GM19372 (cell line): ENCODE data around the gene RBBP4.
"Not testable (repeated sequence)": the region's sequence is repeated elsewhere in the genome, so short reads cannot be mapped to it uniquely, and the experiment has no call there.

ENCODE experiments used
- ATAC-seq: cut with Tn5 transposase; IDR thresholded peaks from one replicate; pipeline ENCODE4 v1.9.1; 2021; ENCODE audit warnings: mild to moderate bottlenecking, low read depth, moderate library complexity; ENCODE audit not compliant: unreplicated experiment

The RBBP4 gene

DNA sequence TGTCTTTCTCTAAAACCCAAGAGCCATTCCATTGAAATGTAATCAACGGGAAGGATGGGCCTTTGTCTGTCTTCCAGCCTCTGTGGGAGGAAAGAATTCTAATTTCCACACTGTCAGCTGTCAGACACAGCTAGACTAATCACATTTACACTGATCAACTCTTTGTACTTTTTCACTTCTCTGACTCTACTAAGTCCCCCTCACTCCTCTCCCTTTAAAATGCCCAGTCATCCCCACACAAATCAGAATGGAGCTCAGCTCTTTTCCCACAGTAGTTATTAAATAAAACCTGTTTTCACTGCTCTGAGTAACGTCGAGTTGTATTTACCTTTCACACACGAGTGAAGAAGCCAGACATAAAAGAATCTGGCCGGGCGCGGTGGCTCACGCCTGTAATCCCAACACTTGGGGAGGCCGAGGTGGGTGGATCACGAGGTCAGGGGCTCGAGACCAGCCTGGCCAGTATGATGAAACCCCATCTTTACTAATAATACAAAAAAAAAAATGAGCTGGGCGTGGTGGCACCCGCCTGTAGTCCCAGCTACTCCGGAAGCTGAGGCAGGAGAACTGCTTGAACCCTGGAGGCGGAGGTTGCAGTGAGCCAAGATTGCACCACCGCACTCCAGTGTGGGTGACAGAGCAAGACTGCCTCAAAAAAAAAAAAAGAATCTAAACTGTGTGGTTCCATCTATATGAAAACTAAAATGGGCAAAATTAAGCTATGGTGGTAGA, 13.9 kb upstream of the RBBP4 start:
- no peak for ATAC-seq

DNA sequence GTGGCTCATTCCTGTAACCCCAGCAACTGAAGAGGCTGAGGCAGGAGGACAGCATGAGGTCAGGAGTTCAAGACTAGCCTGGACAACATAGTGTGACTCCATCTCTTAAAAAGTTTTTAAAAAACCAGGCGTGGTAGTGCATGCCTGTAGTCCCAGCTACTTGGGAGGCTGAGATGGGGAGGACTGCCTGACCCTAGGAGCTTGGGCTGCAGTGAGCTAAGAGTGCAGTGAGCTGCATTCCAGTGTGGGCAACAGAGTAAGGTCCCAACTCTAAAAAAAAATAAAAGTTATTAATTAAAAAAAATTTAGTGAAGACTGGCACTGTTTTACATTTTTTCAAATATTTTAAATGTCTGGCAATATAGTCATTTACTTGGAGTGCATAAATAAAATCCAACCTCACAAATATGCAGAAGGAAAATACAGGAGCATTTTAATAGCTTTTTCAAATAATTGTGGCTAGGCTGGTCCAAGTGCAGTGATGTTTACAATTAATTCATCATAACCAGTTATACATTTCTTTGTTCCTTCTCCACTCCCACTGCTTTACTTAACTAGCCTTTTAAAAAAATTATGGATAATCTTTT, 11.4 kb upstream of the RBBP4 start:
- ATAC-seq, result no peak

DNA sequence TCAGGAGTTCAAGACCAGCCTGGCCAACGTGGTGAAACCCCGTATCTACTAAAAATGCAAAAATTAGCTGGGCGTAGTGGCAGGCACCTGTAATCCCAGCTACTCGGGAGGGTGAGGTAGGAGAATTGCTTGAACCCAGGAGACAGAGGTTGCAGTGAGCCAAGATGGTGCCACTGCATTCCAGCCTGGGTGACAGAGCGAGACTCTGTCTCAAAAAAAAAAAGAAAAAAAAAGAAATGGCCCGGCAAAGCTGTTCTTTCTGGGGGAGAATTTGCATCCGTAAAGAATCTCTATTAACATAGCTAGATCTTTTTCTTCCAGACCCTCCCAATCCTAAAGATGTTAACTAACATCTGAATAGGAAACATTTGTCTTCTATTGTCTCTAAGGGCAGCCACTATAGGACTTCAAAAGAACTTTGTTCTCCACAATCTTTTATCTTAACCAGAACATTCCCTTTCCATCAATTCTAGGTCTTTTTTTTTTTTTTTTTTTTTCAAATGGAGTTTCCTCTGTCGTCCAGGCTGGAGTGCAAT, 8.6 kb upstream of the RBBP4 start:
- ATAC-seq, result not testable (repeated sequence)

DNA sequence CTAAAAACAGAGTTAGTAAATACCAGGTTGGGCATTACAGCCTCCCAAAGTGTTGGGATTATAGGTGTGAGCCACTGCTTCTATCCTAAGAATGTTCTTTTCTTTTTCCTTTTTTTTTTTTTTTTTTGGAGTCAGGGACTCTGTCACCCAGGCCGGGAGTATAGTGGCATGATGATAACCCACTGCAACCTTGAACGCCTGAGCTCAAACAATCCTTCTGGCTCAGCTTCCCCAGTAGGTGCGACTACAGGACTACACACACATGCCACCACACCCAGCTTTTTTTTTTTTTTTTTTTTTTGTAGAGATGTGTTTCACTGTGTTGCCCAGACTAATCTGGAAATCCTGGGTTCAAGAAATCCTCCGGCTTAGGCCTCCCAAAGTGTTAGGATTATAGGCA, 6.6 kb upstream of the RBBP4 start:
- no peak for ATAC-seq

DNA sequence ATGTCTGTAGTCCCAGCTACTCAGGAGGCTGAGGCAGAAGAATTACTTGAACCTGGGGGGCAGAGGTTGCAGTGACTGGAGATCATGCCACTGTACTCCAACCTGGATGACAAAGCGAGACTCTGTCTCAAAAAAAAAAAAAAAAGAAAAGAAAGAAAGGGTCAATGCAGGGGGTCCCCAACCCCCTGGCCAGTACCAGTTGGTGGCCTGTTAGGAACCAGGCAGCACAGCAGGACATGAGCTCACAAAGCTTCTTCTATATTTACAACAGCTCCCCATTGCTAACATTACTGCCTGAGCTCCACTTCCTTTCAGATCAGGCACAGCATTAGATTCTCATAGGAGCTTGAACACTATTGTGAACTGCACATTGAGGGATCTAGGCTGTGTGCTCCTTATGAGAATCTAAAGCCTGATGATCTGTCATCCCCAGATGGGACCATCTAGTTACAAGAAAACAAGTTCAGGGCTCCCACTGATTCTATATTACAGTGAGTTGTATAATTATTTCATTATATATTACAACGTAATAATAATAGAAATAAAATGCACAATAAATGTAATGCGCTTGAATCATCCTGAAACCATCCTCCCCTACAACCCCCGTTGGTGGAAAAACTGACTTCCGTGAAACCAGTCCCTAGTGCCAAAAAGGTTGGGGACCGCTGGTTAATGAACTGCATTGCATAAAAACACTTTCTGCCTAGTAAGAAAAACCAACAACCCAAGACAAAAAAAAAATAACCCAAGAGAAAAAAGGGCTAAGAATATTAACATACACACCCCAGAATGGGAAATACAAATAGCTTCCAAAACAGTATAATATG, 3.5 kb upstream of the RBBP4 start:
- ATAC-seq, result no peak

DNA sequence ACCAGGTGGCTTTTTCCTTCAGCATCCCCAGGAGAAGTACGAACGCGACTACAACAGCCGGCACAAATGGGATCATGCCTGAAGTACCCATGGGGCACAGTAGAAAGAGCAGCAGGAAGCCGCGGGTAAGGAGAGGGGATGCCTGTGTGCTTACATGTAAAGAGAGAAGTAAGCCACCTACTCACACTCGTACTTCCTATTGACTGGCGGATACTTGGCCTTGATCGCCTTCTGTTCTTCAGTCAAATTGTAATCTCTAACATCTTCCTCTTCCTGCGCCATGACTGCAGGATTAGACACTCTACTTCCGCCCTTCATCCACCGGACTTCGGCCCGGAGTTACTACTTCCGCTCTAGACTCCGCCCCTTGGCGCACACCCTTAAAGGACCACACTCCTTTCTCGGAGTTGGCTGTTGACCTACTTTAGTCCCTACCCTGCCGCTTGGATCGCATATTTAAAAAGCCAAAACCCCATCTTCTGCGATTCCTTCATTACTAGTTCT, 708 bp upstream of the RBBP4 start, which contains the start of gene ZBTB8OS:
Gene ZBTB8OS (minus strand): TSS at position 303 of the 504 bp plus-strand sequence. CDS start 21 bp downstream, at position 282.
- ATAC-seq, result peak; percentile 55

DNA sequence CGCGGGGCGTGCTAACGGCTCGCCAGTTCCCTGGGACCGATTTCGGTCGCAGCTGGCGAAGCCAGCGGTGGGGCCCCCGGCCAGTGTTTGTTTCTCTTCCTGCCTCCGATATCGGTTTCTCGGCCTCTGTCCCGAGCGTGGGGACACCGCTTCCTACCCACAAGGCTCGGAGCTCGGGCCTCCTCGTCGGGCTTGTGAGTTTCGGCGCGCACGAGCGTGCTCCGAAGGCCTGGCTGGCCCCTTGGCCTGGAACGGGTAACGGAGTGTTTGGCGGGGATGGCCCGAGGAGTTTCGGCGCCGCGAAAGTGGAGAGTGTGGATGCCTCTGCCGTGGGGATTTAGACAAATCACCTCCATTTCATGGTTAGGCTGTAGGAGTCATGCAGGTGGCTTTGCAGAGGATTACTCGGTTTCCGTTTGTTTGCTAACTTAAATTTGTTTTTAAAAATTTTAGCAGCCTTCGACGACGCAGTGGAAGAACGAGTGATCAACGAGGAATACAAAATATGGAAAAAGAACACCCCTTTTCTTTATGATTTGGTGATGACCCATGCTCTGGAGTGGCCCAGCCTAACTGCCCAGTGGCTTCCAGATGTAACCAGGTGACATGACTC, 559 bp downstream of the RBBP4 start:
- ATAC-seq, result no peak

DNA sequence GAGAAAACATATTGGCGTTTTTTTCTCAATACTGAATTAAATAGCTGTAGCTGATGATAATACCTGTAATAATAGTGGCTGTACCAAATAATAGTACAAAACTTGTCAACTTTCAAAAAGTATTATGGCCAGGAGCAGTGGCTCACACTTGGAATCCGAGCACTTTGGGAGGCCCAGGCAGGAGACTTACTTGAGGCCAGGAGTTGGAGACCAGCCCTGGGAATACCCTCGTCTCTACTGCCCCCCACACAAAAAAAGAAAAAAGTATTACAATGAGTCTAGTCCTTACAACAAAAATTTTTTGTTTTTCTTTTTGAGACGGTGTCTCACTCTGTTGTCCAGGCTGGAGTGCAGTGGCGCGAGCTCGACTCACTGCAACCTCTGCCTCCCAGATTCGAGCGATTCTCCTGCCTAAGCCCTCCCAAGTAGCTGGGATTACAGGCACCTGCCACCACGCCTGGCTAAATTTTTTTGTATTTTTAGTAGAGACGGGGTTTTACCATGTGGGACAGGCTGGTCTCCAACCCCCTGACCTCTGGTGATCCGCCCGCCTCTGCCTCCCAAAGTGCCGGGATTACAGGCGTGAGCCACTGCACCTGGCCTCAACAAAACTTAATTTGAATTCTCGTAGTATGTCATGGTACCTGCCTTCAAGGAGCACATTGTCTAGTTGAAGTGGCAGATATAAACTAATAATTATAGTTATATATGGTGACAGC, 1.4 kb downstream of the RBBP4 start:
- no peak for ATAC-seq

DNA sequence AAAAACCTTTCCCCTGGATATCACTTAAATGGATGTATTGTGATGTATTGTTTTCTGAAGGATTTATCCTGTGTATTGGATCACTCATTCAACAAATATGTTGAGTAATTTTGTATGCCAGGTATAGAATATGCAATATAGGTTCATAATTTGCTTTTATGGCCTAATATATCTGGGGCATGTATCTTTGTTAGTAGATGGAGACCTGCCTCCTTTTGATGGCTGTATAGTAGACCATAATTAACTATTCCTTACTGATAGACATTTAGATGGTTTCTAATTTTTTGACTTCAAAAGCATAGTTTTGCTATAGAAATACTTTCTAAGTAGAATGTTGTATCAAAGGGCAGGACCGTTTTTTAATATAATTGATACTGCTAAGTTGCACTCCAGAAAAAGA, 8.6 kb downstream of the RBBP4 start:
- no peak for ATAC-seq

DNA sequence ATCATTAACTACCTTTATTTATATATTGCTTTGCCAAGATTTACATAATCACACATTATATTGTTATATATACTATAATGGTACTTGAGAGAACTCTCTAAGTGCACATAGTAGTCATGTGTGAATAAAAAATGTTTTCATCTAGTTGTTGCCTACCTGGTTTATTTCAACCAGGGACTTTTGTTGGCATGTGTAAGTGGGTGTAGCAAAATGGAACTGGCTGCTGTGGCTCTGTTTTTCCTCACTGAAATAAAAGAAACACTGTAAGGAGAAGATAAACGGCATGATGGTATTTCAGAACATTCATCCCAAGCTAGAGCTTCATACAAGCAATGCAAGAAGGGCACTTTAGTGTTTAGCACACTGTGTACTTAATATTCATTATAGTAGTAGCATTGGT, 14.9 kb downstream of the RBBP4 start:
- no peak for ATAC-seq

DNA sequence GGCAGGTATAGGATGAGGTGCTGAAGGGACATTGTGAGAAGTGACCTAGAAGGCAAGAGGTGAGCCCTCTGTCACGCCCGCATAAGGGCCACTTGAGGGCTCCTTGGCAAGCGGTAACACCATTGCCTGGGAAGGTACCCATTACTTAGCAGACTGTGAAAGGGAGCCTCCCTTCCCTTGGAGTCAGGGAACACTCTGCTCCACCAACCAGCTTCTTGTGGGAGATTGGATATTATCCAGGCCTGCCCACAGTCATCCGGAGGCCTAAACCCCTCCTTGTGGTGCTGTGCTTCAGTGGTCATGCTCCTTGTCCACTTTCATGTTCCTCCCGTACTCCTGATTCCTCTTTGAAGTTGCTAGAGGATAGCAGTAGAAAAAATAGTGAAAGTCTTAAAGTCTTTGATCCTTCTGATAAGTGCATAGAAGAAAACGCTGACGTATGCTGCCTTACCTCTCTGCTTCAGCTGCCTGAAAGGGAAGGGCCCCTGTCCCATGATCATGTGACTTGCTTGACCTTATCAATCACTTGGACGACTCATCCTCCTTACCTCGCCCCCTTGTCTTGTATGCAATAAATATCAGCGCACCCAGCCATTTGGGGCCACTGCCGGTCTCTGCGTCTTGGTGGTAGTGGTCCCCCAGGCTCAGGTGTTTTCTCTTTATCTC, 16.0 kb downstream of the RBBP4 start:
- ATAC-seq, result no peak

DNA sequence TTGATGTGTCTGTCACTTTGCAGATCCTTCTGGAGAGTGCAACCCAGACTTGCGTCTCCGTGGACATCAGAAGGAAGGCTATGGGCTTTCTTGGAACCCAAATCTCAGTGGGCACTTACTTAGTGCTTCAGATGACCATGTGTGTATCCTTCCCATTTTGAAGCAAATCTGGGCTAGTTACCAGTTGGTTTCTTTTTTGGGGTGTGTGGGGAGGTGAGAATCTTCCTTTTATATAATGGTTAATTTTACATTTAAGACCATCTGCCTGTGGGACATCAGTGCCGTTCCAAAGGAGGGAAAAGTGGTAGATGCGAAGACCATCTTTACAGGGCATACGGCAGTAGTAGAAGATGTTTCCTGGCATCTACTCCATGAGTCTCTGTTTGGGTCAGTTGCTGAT, 17.7 kb downstream of the RBBP4 start:
- ATAC-seq, result not testable (repeated sequence)

DNA sequence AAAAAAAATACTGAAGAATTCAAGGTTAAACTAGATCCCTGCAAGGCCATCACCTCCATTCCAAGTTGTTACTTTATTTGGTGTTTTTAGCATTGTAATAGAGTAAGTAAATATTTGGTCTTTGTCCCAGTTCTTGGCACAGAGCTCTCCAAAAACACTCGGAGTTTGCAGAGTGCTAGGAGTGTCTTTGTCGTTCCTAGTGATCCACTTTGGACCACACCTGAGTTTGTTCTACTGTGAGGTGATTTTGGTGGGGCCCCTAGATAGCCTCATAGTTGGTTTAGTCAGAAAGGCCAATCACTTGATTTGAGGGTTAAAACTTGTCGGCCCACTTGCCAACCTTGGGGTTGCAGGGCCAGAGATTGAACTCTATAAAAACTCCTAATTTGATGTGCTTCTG, 25.9 kb downstream of the RBBP4 start:
- no peak for ATAC-seq

DNA sequence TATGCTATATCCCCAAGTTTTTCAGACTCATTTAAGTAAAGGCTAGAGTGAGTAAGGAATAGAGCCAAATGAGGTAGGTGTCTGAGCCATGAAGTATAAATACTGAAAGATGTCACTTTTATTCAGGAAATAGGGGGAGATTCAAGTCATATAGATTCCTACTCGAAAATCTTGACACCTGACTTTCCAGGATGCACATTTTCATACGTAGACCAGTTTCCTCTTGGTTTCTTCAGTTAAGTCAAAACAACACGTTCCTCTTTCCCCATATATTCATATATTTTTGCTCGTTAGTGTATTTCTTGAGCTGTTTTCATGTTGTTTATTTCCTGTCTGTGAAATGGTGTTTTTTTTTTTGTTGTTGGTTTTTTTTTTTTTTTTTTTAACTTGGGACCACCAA, 29.0 kb downstream of the RBBP4 start:
- ATAC-seq, result not testable (repeated sequence)

DNA sequence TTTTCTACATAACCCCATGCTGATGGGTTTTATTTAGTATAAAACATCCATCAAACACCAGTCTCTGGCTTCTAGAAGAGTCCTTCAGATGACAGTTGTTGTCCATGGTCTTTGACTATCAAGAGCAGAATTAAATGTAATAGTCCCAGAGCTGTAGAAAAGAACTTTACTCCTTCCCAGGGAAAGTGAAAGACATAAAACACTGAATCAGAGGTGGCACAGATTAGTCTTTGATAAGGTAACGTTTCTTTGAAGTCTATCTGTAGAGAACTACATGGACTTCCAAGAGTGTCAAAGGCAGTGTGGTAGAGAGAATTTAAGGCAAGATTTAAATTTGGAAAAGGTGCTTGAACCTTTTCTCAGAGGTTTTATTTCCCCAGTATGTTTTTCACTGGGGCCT, 29.6 kb downstream of the RBBP4 start:
- ATAC-seq, result no peak

DNA sequence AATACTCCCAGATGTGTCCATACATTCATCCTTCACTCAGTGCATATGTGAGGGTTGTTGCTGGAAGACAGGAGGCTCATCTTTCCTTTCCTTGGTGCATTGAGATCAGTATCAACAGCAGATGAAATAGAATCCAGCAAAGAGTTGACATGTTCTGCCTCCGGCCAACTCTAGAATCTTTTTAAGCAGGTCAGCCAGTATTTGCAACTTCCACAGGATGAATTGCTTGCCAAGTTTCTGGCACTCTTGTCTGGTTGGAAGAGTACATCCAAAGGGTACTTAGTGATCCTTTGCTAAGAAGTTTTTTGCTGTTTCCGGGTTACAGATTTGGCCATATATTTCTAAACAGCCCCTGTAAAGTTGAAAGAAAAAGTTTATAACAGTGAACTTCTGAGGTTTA, 30.5 kb downstream of the RBBP4 start:
- no peak for ATAC-seq

DNA sequence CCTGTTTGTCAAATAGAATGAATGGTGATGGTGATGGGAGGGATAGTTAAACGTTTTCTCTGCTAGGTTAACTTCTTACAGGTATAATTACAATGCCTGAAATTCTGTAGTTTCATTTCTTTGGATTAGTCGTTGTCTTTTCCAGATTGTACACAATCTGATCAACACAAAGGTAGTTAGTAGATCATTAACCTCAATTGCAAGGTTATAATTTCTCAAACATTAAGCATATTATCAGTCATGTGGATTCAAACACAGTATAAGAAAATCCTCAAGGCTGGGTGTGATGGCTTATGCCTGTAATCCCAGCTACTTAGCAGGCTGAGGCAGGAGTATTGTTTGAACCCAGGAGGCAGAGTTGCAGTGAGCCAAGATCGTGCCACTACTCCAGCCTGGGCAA, 31.0 kb downstream of the RBBP4 start:
- ATAC-seq, result no peak

DNA sequence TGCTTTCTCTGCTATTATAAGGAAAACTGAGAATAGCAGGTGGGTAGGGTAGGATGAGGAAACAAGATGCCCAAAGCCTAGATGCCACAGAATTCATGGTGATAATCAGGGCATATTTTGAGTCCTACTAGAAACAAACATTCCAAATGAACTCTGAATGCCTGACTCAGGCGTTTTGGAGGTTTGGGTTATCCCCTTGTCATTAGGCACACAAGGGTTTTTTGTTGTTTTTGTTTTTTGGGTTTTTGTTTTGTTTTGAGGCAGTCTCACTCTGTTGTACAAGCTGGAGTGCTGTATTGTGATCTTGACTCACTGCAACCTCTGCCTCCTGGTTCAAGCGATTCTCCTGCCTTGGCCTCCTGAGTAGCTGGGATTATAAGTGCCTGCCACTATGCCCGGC, 32.4 kb downstream of the RBBP4 start:
- no peak for ATAC-seq

DNA sequence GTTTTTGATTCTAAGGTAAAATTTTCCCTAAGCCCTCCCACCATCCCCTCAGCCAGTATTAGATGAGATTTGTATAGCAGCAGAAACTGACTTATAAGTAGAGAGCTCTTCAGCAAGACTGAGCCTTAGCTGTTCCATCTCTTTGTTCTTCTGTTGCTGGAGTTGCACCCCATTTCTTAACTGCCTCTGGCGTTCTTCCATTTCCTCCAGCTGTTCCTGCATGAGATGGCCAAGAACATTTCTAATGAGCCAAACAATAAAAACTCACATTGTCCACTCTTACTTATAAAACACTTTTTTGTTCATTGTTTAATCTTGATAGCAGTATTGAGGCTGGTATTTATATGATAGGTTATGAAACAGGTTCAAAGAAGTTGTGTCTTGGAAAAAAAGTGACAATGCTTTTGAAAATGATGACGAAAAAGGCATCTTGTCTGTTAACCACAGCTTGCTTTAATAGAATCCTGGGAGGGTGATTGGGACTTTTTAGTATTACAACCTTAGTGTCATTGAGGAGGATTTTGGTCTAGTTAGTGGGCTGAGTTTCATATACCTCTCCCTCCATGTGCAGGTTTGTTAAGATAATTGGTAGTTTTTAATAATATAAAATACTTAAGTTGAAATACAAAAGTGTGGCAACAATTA, 33.3 kb downstream of the RBBP4 start:
- no peak for ATAC-seq
